HG03159 (cell line): ENCODE results near the gene ASPN.

Experiments
- ATAC-seq: cut with Tn5 transposase; IDR thresholded peaks from one replicate; pipeline ENCODE4 v1.9.1; 2021; ENCODE audit warnings: mild to moderate bottlenecking, moderate library complexity; ENCODE audit not compliant: unreplicated experiment

The ASPN gene

DNA sequence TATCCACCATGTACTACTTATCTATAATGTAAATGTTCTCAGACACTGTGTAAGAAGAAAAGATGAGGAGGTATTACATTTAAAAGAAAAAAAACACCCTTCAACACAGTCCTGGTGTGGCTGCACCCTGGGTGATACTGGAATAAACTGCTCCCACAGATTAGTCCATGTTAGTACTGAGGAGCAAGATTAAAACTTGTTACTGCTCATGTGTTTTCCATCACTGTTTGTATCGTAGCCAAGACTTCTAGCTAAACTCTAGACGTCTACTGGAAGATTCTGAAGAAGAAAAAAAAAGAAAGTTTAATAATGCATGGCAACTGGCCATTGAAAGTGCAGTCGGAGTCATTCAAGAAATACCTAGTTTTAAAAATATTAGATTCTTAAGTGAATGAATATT is at the start of gene ASPN:
ASPN (minus strand) TSS at position 178 of the 400 bp plus-strand sequence.
- ATAC-seq = no peak

DNA sequence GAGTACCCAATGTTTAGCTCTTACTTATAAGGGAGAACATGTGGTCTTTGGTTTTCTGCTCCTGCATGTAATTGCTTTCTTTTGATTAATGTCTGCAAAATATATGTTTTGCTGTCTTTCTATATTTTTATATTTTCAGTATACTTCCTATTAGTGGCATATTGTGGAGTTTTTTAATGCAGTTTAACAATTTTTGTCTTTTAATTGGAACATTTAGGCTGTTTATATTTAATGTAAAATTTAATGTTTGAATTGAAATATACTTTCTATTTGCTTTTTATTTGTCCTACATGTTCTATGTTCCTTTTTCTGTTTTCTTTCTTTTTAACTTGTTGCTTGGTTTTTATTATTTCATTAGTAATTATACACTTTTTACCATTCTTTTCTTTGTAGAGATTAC is 48.6 kb upstream of the ASPN start:
- no peak for ATAC-seq

DNA sequence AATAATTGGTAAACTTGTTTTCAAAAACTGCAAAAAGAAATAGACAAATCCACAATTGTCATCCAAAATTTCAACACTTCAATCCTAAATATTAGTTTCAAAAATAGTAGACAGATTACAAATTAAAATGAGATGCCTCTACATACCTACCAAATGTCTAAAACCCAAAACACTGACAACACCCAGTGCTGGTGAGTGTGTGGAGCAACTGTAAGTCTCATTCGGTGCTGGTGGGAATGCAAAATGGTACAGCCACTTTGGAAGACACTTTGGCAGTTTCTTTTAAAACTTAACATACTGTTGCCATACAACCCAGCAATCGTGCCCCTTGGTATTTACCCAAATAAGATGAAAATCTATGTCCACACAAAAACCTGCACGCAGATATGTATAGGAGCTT is 46.8 kb upstream of the ASPN start:
- no peak for ATAC-seq

DNA sequence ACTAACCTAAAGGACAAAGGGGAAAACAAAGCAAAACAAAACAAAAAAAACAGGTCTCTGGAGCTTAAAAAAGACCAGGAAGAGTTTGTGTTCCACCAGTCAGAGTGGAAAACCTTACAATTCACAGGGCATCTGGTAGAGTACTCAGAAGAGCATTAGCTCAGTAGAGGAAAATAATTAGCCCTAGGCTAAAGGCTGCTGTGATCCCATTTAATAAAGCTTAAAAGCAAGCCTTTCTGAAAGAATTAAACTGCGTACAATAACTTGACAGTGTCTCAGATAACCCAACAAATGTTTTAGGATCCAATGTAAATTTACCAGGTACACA is 46.2 kb upstream of the ASPN start:
- ATAC-seq = no peak

DNA sequence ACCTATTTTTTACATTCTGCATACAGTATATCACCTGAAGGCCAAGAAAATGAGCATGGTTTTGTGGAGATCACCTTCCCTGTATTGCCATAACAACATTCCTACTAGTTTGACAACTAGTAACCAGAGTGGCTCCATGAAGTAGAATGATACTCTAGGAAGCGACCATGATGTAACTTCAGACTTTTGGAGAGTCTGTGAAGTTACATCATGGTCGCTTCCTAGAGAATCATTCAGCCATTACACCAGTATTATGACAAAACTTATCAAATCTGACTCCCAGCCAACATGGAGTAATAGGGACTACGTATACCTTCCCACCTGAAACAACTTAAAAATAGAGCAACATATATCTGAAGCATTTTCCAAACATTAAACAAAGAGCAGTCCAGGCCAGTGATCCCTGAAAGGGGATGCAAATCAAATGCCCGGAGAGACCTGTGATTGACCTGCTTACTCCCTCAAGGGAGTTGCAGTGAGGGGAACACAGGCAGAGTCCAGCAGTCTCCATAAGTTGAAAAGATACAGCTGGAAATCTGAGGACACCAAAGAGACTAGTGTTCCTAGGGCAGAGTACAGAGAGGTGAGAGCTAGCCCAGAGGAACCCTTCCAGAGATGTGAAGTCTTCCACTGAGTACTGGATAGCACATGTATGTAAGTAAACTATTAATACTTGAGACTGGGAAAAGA is 45.7 kb upstream of the ASPN start:
- ATAC-seq = no peak

DNA sequence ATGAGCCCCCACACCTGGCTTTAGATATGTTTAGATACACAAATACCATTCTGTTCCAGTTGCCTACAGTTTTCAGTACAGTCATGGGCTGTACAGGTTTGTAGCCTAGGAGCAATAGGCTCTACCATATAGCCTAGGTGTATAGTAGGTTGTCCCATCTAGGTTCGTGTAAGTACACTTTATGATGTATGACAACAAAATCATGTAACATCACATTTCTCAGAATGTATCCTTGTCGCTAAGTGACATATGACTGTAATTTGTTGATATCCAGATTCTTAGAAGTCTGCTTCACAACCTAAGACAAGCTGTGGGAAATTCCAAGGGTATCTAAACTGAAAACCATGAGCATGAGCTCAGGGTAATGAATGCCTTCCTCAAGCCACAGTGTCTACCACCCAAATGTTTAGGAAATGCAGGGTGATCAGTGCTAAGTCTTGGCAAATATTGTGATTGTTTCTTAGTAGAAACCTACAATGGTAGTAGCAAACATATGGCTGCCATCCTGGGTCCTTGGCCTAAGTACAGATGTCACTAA is 45.1 kb upstream of the ASPN start:
- no peak for ATAC-seq

DNA sequence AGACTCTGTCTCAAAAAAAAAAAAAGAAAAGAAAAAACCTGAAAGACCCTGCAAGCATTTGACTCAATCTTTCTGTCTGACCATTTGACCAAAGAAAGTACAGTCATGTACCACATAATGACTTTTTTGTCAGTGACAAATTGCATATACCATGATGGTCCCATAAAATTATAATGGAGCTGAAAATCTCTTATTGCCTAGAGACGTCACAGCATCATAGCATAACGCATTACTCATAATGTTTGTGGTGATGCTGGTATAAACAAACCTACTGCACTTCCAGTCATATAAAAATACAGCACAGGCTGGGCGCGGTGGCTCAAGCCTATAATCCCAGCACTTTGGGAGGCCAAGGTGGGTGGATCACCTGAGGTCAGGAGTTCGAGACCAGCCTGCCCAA is 43.0 kb upstream of the ASPN start:
- ATAC-seq = no peak

DNA sequence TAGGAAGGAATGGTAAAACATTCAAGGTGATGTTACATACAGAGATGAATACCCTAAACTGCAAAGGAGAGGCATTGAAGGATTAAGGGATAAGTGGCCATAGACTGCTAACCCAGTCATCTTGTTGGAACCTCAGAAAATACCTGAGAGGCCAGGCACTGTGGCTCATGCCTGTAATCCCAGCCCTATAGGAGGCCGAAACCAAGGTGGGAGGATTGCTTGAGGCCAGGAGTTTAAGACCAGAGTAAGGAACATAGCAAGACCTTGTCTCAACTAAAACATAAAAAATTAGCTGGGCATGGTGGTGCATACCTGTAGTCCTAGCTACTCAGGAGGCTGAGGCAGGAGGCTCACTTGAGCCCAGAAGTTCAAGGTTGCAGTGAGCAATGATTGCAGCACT is 42.6 kb upstream of the ASPN start:
- ATAC-seq = no peak

DNA sequence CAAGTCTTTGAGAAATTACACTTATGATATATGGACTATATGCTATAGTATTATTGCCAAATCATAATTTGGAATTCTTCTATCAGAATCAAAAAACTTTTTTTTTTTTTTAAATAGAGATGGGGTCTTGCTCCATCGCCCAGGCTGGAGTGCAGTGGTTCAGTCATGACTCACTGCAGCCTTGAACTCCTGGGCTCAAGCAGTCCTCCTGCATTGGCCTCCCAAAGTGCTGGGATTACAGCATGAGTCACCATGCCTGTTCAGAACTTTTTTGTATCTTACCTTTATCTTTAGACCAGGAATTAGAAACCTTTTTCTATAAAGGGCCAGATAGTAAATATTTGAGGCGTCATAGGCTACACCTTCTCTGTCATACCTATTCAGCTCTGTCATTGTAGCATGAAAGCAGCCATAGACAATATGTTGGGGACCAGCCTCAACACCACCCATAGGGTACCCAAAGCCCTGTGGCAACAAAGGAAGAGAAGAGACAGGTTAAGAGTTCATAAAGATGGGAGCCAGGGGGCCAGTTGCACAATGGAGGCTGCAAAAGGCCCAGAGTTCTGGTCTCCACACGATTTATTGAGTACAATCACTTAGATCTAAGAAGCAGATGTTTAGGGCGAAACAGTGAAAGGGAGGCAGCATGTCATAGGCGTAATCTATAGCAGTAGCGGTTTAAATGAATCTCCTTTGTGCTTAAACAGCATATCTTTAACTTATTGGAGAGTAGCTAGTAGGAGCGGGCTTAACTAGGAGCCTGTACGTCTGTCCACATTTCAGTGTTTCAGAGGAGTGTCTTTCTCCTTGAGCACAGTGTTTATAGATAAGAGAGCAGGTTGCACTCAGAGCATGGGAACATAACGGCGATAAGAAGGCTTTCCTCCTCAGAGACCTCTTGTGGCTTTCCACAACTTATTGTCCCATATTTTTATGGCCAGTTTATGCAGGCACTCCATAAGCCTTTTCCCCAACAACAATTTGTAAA is 41.0 kb upstream of the ASPN start:
- ATAC-seq = no peak

DNA sequence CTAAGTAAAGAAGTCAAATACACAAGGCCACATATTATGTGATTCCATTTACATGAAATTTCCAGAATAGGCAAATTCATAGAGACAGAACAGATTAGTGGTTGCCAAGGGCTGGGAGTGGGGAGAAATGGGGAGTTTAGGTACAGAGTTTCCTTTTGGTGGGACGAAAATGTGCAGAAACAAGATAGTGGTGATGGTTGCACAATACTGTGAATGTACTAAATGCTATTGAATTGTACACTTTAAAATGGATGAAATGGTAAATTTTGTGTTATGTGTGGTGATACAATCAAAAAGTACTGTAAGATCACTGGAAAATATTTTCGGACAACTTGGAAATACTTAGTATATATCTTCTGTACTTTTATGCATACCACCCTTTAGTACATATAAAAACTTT is 38.5 kb upstream of the ASPN start:
- ATAC-seq = no peak

DNA sequence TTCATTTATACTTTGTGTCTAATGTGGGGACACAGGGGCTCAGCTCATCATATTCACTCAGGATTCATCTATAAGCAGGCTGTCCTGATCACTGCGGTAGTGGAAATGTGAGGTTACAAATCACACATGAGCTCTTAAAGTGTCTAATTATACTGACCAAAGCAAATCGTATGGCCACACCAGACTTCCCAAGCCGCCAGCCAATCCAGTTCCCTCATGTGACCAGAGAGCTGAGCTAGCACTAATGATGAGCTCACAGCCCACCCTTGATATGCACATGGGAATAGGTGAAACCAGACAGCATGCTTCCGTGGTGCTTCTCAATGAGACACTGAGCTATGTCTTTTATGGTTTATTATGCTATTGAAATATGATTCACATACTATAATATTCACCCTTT is 35.9 kb upstream of the ASPN start:
- ATAC-seq = no peak

DNA sequence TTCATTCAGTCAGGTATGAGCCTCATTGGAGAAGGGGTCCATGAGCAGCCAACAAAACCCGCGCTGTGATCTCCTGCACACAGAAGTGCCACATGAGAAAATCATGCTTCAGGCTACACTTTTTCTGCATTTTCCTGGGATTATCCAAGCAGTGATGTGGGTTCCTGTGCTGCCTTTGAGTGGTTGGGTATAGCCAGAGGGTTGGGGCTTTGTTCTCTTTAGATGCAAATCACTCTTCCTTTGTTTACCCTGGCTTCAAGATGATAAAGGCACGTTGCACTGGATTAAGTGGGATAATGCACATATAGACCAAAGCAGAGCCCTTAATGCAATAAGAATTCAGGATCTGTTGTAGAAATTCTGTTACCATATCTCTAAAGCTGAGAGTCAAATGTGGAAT is 34.7 kb upstream of the ASPN start:
- ATAC-seq = no peak

DNA sequence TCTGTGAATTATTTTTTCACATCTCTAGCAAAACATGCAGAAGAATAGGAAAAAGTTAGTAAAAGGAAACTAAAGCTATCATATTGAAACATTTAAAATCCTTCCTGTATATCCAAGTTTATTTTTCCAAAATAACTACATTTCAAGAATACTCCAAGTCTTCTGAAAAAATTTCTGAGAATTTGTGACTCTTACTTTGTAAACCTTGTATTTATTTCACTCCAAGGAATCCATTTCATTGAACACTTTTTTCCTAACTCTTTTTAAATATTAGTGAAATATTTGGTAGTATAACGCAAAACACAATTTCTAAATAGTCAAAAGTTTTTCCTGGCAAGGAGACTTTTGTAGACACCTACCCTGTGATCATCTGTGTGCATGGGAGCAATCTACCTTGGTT is 34.2 kb upstream of the ASPN start:
- no peak for ATAC-seq

DNA sequence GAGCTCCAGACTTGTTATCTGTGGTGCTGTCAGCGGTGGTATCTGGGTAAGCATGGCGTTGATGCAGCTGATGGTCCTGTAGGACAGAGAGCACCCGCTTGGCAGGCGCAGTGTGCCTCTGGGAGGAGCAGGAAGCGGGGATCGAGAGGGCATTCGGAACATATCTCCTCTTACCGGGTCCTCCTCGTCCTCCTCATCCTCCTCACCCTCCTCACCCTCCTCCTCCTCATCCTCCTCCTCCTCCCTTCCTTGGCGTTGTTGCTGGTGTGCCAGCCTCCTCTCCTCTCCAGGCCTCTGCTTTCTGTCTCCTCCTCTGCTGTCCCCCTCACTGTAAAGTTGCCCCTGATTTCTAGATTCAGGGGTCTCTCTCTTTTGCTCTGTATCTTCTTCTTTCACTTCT is 32.3 kb upstream of the ASPN start:
- no peak for ATAC-seq

DNA sequence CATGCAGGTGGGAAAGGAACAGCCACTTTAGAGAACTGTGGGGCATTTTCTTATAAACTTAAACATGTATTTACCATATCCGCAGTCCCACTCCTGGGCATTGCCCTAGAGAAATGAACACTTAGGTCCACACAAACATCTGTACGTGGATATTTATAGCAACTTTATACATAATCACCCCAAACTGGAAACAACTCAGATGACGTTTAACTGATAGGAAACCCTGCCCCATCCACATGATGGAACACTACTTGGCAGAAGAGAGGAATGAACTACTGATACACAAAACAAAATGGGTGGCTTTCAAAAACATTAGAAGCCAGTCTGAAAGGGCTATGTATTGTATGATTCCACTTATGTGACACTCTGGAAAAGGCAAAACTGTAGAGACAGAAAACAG is 31.0 kb upstream of the ASPN start:
- ATAC-seq = no peak

DNA sequence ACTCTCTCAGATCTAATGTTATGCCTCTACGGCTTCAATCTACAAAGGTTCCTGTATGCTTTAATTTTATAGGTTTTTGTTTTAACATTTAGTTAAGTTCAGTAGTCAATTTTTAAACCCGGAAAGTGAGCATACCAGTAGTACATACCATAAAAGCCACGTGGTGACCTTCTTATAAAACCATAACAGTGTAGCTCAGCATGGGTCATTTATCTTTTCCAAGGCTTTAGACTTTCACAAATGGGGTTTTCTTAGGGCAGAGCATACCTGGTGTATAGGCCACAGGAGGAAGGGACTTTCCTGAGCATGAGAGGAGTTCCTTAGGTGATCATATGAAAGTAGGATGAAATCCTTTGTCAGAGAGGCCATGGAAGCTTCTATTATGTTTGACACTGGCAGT is 30.3 kb upstream of the ASPN start:
- no peak for ATAC-seq

DNA sequence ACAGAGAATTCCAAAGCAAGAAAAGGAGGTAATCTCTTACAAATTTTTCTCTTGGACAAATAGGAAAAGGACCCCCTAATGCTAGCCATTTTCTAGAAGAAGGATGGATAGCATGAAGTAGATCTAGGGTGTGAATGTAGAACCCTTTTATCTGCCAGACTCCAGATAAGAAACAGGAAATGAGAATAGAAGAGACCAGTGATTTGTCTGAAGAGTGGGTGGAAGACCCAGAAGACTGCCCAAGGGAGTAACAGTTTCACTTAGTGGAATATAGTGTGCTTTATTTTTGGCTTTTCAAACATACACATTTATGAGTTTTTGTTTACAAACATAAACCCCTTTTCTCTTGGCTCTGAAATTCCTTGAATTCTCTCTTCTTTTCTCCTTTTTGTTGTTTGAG is 28.4 kb upstream of the ASPN start:
- no peak for ATAC-seq

DNA sequence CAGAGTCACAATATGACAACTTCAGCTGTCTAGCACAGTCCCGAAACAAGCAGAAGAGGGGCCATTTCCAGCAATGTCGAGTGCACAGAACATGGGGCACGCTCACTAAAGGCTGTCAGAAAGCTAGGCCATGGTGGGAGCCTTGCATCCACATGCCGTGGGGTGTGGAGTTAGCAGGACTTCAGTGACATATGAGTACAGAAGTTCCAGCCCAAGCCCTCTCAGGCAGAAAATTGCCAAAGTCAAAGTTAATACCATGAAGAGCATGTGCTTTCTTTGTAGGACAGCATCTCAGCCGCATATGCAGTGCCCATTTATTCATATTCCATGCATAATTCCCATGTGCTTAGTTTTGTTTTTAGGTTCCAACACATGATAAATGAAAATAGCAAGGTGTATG is 26.7 kb upstream of the ASPN start:
- ATAC-seq = no peak

DNA sequence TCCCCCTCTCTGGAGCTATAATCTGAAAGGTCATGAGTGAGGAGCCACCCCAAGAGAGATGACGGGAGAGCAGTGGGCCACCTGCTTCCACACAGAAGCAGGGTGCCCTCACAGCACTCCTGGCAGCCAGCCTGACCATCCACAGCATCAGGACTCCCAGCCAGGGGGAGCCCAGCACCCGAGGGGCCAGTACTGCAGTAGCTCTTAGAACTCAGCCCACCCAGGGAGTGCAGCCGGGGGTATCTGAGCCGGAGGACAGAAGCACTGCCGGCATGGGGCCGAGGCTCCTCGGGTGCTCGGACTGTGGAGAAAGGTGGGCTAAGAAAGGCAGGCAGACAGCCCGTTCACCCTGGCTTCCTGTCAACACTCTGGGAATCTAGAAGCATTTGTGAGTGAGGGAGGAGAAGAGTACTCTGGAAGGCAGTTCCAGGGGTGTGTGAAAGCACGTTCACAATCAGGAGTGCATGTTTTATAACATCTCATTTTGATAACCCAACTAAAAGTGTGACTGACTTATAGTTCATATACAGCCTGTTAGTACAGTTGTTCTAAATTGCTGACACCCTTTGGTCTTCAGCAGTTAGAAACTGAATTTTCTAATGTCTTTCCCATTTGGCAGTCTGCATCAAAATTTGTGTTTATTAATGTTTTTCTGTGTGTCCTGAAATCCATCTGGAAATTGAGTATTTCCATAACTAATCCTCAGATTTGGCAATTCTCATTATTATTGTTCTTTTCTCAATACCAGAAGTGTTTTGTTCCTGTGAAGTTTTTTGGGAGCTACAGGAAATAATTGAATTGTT is 25.9 kb upstream of the ASPN start:
- no peak for ATAC-seq

DNA sequence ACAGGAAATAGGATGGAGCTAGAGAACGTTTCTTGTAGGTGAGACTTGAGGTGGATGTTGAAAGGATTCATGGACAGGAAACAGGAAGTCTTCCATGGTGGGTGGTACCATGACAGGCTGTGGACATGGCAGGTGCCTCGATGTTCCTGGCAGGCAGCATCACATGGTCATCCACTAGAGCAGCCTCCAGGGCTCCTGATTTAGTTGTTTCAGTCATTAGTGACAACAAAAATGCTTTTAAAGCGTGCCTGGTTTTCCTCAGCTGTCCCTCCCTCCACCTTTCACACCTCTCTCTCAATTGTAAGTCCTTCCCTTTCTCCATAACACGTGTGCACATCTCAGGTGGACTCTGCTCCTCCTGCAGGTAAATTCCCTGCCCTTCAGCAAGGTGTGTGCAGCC is 25.2 kb upstream of the ASPN start:
- ATAC-seq = no peak

DNA sequence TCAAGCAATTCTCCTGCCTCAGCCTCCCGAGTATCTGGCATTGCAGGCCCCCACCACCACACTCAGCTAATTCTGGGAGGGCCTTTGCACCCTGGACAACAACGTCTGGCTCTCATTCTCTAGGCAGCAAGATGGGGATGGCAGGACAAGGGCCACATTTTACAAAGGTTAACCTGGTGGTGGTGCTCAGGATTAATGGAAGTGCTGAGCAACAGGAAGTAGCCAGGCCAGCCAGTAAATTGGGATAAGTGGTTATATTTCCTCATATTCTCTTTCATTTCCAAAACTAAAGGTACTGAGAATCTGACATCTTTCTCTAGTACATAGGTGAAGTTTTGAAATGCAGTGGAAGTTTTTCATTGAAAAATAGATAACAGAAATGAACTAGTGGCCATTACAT is 24.7 kb upstream of the ASPN start:
- ATAC-seq = no peak
